ENCODE data around the gene PFN4.

PFN4 gene

DNA sequence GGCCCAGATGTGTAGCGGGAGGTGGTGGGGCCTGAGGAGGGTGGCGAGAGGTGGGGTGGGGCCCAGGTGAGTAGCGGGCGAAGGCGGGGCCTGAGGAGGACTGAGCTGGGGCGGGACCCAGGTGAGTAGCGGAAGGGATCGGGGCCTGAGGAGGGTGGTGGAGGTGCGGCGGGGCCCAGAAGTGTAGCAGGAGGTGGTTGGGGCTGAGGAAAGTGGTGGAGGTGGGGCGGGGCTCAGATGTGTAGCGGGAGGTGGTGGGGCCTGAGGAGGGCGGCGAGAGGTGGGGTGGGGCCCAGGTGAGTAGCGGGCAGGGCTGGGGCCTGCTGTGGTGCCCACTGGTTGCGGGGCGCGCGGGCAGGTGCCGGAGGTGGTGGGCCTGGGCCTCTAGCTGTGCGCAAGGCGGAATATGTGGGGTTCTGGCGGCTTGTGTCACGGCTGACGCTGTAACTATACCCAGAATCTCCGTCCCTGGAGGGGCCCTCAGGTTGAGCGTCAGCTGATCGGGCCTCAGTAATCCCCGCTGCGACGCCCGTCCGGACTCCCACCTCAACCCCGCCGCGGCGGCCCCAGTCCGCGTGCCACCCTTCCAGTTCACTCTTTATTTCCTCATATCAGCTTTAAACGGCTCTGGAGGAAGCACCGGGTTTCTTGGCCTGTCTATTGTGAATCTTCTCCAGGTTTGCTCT lies 46.1 kb downstream of the PFN4 start:
- Histone ChIP-seq H3K4me2 (ENCODE audit: low read length) (peak overlapping the region; percentile 73), H3K27ac (ENCODE audit: low read depth, low read length) (no peak overlapping the region), H3F3A (ENCODE audit: control insufficient read depth, insufficient read depth) (0 out of 2 replicates have a peak, but pooled peaks cover 7% of the 10 kb centered on the region), H3K27me3 (ENCODE audit: control insufficient read depth, low read length) (no peaks in the 10 kb centered on the region), H3K4me3 (ENCODE audit: low read length) (peak overlapping the region; percentile 93), H3K36me3 (ENCODE audit: control insufficient read depth, low read length) (peaks cover 29% of the 10 kb centered on the region), H3K9me3 (ENCODE audit: control insufficient read depth, insufficient read depth, low read length) (no peaks in the 10 kb centered on the region), H3K9me2 (replicated peaks; ENCODE audit: control insufficient read depth, low read length) (no peaks in the 10 kb centered on the region), H3K4me1 (ENCODE audit: control insufficient read depth, low read length) (peaks cover 20% of the 10 kb centered on the region), H3K79me2 (ENCODE audit: control insufficient read depth, low read length) (peaks cover 41% of the 10 kb centered on the region), H4K20me1 (ENCODE audit: control insufficient read depth, insufficient read depth, low read depth, low read length) (no peaks in the 10 kb centered on the region)
- TF ChIP-seq EZH2phosphoT487 (IDR thresholded peaks at IDR 0.05; ENCODE audit: borderline replicate concordance, low read length) (no peak), CTCF (IDR thresholded peaks at IDR 0.05; ENCODE audit: low read depth, low read length, poor library complexity, severe bottlenecking) (no peak)

- Histone ChIP-seq H3K36me3 (ENCODE audit: control insufficient read depth, low read length) (peaks cover 35% of the 10 kb centered on the region), H3K4me3 (ENCODE audit: low read length) (peak within 1 kb of the TSS; percentile 93), H3K9me3 (ENCODE audit: control insufficient read depth, insufficient read depth, low read length) (no peaks in the 10 kb centered on the region), H3K4me2 (ENCODE audit: low read length) (peak within 1 kb of the TSS; percentile 73), H3K9me2 (replicated peaks; ENCODE audit: control insufficient read depth, low read length) (no peaks in the 10 kb centered on the region), H3F3A (ENCODE audit: control insufficient read depth, insufficient read depth) (0 out of 2 replicates have a peak, but pooled peaks cover 7% of the 10 kb centered on the region), H3K4me1 (ENCODE audit: control insufficient read depth, low read length) (peaks cover 20% of the 10 kb centered on the region), H3K27ac (ENCODE audit: low read depth, low read length) (peak within 1 kb of the TSS; percentile 51), H3K27me3 (ENCODE audit: control insufficient read depth, low read length) (no peaks in the 10 kb centered on the region), H4K20me1 (ENCODE audit: control insufficient read depth, insufficient read depth, low read depth, low read length) (no peaks in the 10 kb centered on the region), H3K79me2 (ENCODE audit: control insufficient read depth, low read length) (peaks cover 48% of the 10 kb centered on the region)
- TF ChIP-seq CTCF (IDR thresholded peaks at IDR 0.05; ENCODE audit: low read depth, low read length, poor library complexity, severe bottlenecking) (no peak), EZH2phosphoT487 (IDR thresholded peaks at IDR 0.05; ENCODE audit: borderline replicate concordance, low read length) (no peak)
Observed at GRCh38 chr2:24075915-24076848, 47.0 kb downstream of the PFN4 start, which contains the start of gene SF3B6. TSS of gene SF3B6 (minus strand) at chr2:24076326. CDS start at chr2:24076229, 97 bp downstream.

DNA sequence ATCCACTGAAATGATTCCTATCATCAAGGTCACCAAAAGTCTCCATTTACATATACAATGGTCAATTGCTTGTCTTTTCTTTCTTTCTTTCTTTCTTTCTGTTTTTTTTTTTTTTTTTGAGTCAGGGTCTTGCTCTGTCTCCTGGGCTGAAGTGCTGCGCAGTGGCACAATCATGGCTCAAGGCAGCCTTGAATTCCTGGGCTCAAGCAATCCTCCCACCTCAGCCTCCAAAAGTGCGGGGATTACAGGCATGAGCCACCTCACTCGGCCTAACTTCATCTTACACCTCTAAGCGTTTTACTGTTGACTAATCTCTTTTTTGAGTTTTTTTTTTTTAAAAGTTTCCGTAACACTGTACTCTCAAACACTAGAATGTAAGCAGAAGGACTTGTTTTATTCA lies 47.9 kb downstream of the PFN4 start:
- no peaks in the 10 kb centered on the region for H4K20me1 ChIP-seq (ENCODE audit: control insufficient read depth, insufficient read depth, low read depth, low read length)
- H3K4me2 ChIP-seq (ENCODE audit: low read length): peak overlapping the region; percentile 73
- no peak overlapping the region for H3K27ac ChIP-seq (ENCODE audit: low read depth, low read length)
- TF ChIP-seq EZH2phosphoT487 (IDR thresholded peaks at IDR 0.05; ENCODE audit: borderline replicate concordance, low read length) (no peak), CTCF (IDR thresholded peaks at IDR 0.05; ENCODE audit: low read depth, low read length, poor library complexity, severe bottlenecking) (no peak)
- H3K27me3 ChIP-seq (ENCODE audit: control insufficient read depth, low read length): no peaks in the 10 kb centered on the region
- peaks cover 52% of the 10 kb centered on the region for H3K79me2 ChIP-seq (ENCODE audit: control insufficient read depth, low read length)
- H3K9me3 ChIP-seq (ENCODE audit: control insufficient read depth, insufficient read depth, low read length): no peaks in the 10 kb centered on the region
- H3K9me2 ChIP-seq (replicated peaks; ENCODE audit: control insufficient read depth, low read length): no peaks in the 10 kb centered on the region
- peak overlapping the region; percentile 93 for H3K4me3 ChIP-seq (ENCODE audit: low read length)
- H3F3A ChIP-seq (ENCODE audit: control insufficient read depth, insufficient read depth): 0 out of 2 replicates have a peak, but pooled peaks cover 7% of the 10 kb centered on the region
- H3K4me1 ChIP-seq (ENCODE audit: control insufficient read depth, low read length): peaks cover 20% of the 10 kb centered on the region
- H3K36me3 ChIP-seq (ENCODE audit: control insufficient read depth, low read length): peaks cover 40% of the 10 kb centered on the region
